B cell (primary cell): ENCODE results near the gene FGF11. TPM values are rescaled to one million over a fixed set of nuclear protein-coding genes. Genes with fewer than 3 reads are reported as not detected.

Experiments
- ATAC-seq: fragments of 200-7000 bp; cut with Tn5 transposase; one replicate; pipeline ENCODE4 v1.10.0; 2021; ENCODE audit warnings: low read depth, mild to moderate bottlenecking, moderate number of reproducible peaks, moderate library complexity
- CTCF ChIA-PET: fragments of 350-600 bp; sonication (Branson Sonifier 250); formaldehyde crosslinking; loops from one replicate; lab custom pipeline; 2021; ENCODE audit warnings: antibody characterized with exemption, inconsistent platforms; lab: Charles Lee
- POLR2A ChIA-PET: fragments of 350-600 bp; sonication (Branson Sonifier 250); formaldehyde crosslinking; loops from one replicate; lab custom pipeline; 2021; ENCODE audit warnings: antibody characterized with exemption; lab: Charles Lee
- DNase-seq: peaks from one replicate; pipeline ENCODE4 v3.0.0; 2013
- H2AFZ ChIP-seq: 2 replicates; pipeline ENCODE4 v1.6.1; 2012; ENCODE audit warnings: mild to moderate bottlenecking, low read depth, low read length; ENCODE audit not compliant: insufficient read depth, poor library complexity, severe bottlenecking
- H3K27ac ChIP-seq, 2 donors: 1 replicate in 1 of 2; 2 replicates in 1 of 2; pipeline ENCODE4 v1.5.1; 2012 to 2013; ENCODE audit warnings: low read length in 2 of 2, mild to moderate bottlenecking in 2 of 2, moderate library complexity in 1 of 2
- H3K27me3 ChIP-seq, 4 experiments: fragments of 200-600 bp in 1 of 4; sonication (generic) in 1 of 4; replicated peaks in 1 of 4; 1 replicate in 2 of 4; 2 replicates in 2 of 4; pipeline versions ENCODE4 v1.6.1 to v1.7.0; 2013 to 2016; ENCODE audit warnings: low read length in 3 of 4, mild to moderate bottlenecking in 2 of 4, mixed read lengths in 1 of 4, moderate library complexity in 1 of 4; ENCODE audit not compliant: insufficient read depth in 4 of 4, control insufficient read depth in 3 of 4; ENCODE audit errors: control extremely low read depth in 1 of 4
- H3K36me3 ChIP-seq, 2 experiments: replicated peaks in 1 of 2; 1 replicate in 1 of 2; 2 replicates in 1 of 2; pipeline versions ENCODE4 v1.6.1 to v1.7.1; 2013; ENCODE audit warnings: low read length in 1 of 2; ENCODE audit not compliant: insufficient read depth in 2 of 2, control insufficient read depth in 1 of 2; ENCODE audit errors: control extremely low read depth in 1 of 2, extremely low read depth in 1 of 2
- H3K4me1 ChIP-seq, 2 donors: fragments of 200-600 bp in 1 of 2; sonication (generic) in 1 of 2; 1 replicate in 1 of 2; 2 replicates in 1 of 2; pipeline versions ENCODE4 v1.5.1 to v1.6.1; 2013 to 2017; ENCODE audit warnings: low read length in 2 of 2; ENCODE audit not compliant: control insufficient read depth in 2 of 2, insufficient read depth in 2 of 2
- H3K4me2 ChIP-seq: replicated peaks from 2 replicates; pipeline ENCODE3; 2012; ENCODE audit warnings: mild to moderate bottlenecking, low read depth, low read length; ENCODE audit not compliant: poor library complexity, severe bottlenecking
- H3K4me3 ChIP-seq, 5 experiments: fragments of 200-600 bp in 1 of 5; sonication (generic) in 1 of 5; 1 replicate in 3 of 5; 2 replicates in 2 of 5; pipeline versions ENCODE4 v1.5.1 to v1.7.0; 2011 to 2016; ENCODE audit warnings: low read length in 4 of 5, mild to moderate bottlenecking in 4 of 5, low read depth in 2 of 5, control low read depth in 1 of 5, moderate library complexity in 1 of 5; ENCODE audit not compliant: insufficient read depth in 1 of 5; ENCODE audit errors: control extremely low read depth in 1 of 5, extremely low read depth in 1 of 5
- H3K79me2 ChIP-seq: fragments of 200-600 bp; sonication (generic); one replicate; pipeline ENCODE4 v1.6.0; 2016; ENCODE audit warnings: low read length; ENCODE audit not compliant: control insufficient read depth, insufficient read depth
- H3K9ac ChIP-seq: fragments of 200-600 bp; sonication (generic); 2 replicates; pipeline ENCODE4 v1.6.1; 2017; ENCODE audit warnings: mild to moderate bottlenecking, low read length, moderate library complexity
- H3K9me3 ChIP-seq, 3 donors: one replicate each; pipeline versions ENCODE4 v1.6.1 to v1.7.1; 2013; ENCODE audit warnings: low read length in 2 of 3; ENCODE audit not compliant: control insufficient read depth in 2 of 3, insufficient read depth in 1 of 3; ENCODE audit errors: control extremely low read depth in 1 of 3
- H4K20me1 ChIP-seq: 2 replicates; pipeline ENCODE4 v1.6.0; 2012; ENCODE audit warnings: mild to moderate bottlenecking, low read length; ENCODE audit not compliant: insufficient read depth, control insufficient read depth, poor library complexity, severe bottlenecking
- H3K27ac Mint-ChIP-seq: one replicate; pipeline ENCODE4 v1.8.0; 2021; ENCODE audit warnings: mixed read lengths
- H3K27me3 Mint-ChIP-seq: one replicate; pipeline ENCODE4 v1.8.0; 2021; ENCODE audit warnings: mixed read lengths
- H3K4me1 Mint-ChIP-seq: one replicate; pipeline ENCODE4 v1.8.0; 2021; ENCODE audit warnings: mixed read lengths
- H3K4me3 Mint-ChIP-seq: one replicate; pipeline ENCODE4 v1.8.0; 2021; ENCODE audit warnings: mixed read lengths
- H3K9me3 Mint-ChIP-seq: one replicate; pipeline ENCODE4 v1.8.0; 2022; ENCODE audit warnings: mixed read lengths; ENCODE audit not compliant: insufficient read depth
- CTCF ChIP-seq: fragments of 200-600 bp; IDR thresholded peaks from one replicate; pipeline ENCODE4 v1.8.0; 2022; ENCODE audit warnings: antibody characterized with exemption, mild to moderate bottlenecking
- EZH2 ChIP-seq: IDR thresholded peaks from 2 replicates; pipeline ENCODE4 v1.6.1; 2012; ENCODE audit warnings: borderline replicate concordance, low read depth, mild to moderate bottlenecking, moderate library complexity, low read length; ENCODE audit not compliant: insufficient read depth, poor library complexity, severe bottlenecking
- WGBS: methylation state at CpG from one replicate; pipeline ENCODE4 v1.1.5; 2013; ENCODE audit warnings: missing lambda C conversion rate; ENCODE audit not compliant: insufficient coverage; 5-methylcytosine and 5-hydroxymethylcytosine counted together
- intact Hi-C: fragments of 100-400 bp; cut with micrococcal nuclease; formaldehyde crosslinking; loops from one replicate; pipeline ENCODE4 v1.10.0; 2022
- polyA plus RNA-seq: library from polyadenylated mRNA; depleted of rRNA; stranded (reverse); fragments of >200 nt; gene quantifications from 2 replicates; pipeline ENCODE4 v1.2.3, GENCODE V29; 2012
- total RNA-seq, 2 donors: library from RNA; stranded (reverse); fragments of 120-200 nt in 1 of 2; gene quantifications; 1 replicate in 1 of 2; 2 replicates in 1 of 2; pipeline versions ENCODE4 v1.2.3 to v1.2.4, GENCODE V29; 2013 to 2022

The FGF11 gene
- total and polyA plus RNA-seq, 2 donors (not counting 1 experiment from before 2014, with no cell fraction given), result 2.7 to 4.6 TPM

- peak within 1 kb of the TSS; percentile 87 for H2AFZ ChIP-seq
- peaks cover 6% of the 10 kb centered on the region for H3K79me2 ChIP-seq
Measured at GRCh38 chr17:7403977-7404736, 35.2 kb upstream of the FGF11 start, which contains the start of gene TMEM256. TSS of gene TMEM256 (minus strand) at chr17:7404097. CDS start at chr17:7404084, 13 bp downstream.

More at GRCh38 chr17:7403977-7404736, 35.2 kb upstream of the FGF11 start, which contains the start of gene TMEM256:
- peak within 1 kb of the TSS; percentile 98 for H3K4me3 Mint-ChIP-seq
- peak within 1 kb of the TSS; percentile 76 for H3K9ac ChIP-seq
- TF ChIP-seq EZH2 (no peak), CTCF (no peak)
- intact Hi-C loops, result loop anchor here (1.0 to 5.0 kb wide), 11 partner anchors 10 to 189 kb away; partner anchors contain the start of genes EIF5A, KCTD11, NEURL4 and PLSCR3
- H4K20me1 ChIP-seq, result no peaks in the 10 kb centered on the region
- H3K36me3 ChIP-seq, result no peaks in the 10 kb centered on the region
- H3K27me3 ChIP-seq, result peaks cover 0 to 27% (median 4%) of the 10 kb centered on the region in 4 experiments
- peak within 1 kb of the TSS; percentile 94 for H3K27ac Mint-ChIP-seq
- H3K9me3 ChIP-seq, result peaks cover 0 to 4% (median 0%) of the 10 kb centered on the region in 3 donors
- peaks cover 22% of the 10 kb centered on the region for H3K4me1 Mint-ChIP-seq
- peaks cover 17% of the 10 kb centered on the region for H3K27me3 Mint-ChIP-seq
- no peaks in the 10 kb centered on the region for H3K9me3 Mint-ChIP-seq
- CTCF ChIA-PET, result interaction anchor here (0.5 to 1.8 kb wide), 8 partner anchors 19 to 75 kb away, joined by 3 to 10 read pairs (median 4); partner anchors contain the start of gene TMEM102
- H3K4me1 ChIP-seq, result peaks cover 17 to 20% of the 10 kb centered on the region in 2 donors
- H3K27ac ChIP-seq, result peak within 1 kb of the TSS; percentile 45 to 59
- peak; percentile 87 for ATAC-seq
- peak within 1 kb of the TSS; percentile 94 for H3K4me2 ChIP-seq
- WGBS, result under 1% methylated on average over 41 of the region's 49 CpGs
- POLR2A ChIA-PET, result interaction anchor here (0.6 to 2.0 kb wide), 20 partner anchors 9 to 282 kb away, joined by 3 to 17 read pairs (median 6); partner anchors contain the start of genes ACADVL, ACAP1, DLG4 and MPDU1
- H3K4me3 ChIP-seq, result peak within 1 kb of the TSS; percentile 57 to 95 (median 82)
- peak; percentile 98 for DNase-seq
